ENCODE results near the gene ZDHHC14.

DNA sequence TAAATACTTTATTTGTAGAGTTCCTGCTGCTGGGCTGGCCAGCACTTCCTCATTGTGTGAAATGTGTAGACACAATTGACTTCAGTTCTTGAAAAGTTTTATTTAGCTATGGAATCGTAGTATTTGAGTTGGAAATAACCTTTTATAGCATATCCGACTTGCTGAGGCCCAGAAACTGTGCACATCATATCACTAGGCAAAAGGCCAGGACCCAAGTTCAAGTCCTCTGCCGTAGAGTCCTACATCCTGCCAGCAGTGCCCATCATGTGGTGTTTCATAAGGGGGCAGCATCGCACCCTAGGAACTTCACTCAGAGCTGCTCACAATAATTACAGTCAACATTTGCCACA is 234.4 kb downstream of the ZDHHC14 start:
- TF ChIP-seq, protein P1, sequence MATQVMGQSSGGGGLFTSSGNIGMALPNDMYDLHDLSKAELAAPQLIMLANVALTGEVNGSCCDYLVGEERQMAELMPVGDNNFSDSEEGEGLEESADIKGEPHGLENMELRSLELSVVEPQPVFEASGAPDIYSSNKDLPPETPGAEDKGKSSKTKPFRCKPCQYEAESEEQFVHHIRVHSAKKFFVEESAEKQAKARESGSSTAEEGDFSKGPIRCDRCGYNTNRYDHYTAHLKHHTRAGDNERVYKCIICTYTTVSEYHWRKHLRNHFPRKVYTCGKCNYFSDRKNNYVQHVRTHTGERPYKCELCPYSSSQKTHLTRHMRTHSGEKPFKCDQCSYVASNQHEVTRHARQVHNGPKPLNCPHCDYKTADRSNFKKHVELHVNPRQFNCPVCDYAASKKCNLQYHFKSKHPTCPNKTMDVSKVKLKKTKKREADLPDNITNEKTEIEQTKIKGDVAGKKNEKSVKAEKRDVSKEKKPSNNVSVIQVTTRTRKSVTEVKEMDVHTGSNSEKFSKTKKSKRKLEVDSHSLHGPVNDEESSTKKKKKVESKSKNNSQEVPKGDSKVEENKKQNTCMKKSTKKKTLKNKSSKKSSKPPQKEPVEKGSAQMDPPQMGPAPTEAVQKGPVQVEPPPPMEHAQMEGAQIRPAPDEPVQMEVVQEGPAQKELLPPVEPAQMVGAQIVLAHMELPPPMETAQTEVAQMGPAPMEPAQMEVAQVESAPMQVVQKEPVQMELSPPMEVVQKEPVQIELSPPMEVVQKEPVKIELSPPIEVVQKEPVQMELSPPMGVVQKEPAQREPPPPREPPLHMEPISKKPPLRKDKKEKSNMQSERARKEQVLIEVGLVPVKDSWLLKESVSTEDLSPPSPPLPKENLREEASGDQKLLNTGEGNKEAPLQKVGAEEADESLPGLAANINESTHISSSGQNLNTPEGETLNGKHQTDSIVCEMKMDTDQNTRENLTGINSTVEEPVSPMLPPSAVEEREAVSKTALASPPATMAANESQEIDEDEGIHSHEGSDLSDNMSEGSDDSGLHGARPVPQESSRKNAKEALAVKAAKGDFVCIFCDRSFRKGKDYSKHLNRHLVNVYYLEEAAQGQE (IDR thresholded peaks at IDR 0.05; ENCODE audit: low read depth): no peak
- TF ChIP-seq TCF12 (IDR thresholded peaks at IDR 0.05; ENCODE audit: low read depth) (no peak), TEAD4 (IDR thresholded peaks at IDR 0.05) (no peak), CREB1 (IDR thresholded peaks at IDR 0.05; ENCODE audit: low read depth) (no peak), EP300 (IDR thresholded peaks at IDR 0.05; ENCODE audit: borderline replicate concordance) (no peak), CEBPB (IDR thresholded peaks at IDR 0.05) (no peak)
